Mesenchymal stem cell (in vitro differentiated cells and primary cell): Measurements from ENCODE around the gene BICRA.

Experiments
- DNase-seq: peaks from one replicate; pipeline ENCODE4 v3.0.0-alpha.2; 2013
- H2AFZ ChIP-seq: one replicate; pipeline ENCODE4 v1.6.1; 2013; ENCODE audit warnings: low read depth, mild to moderate bottlenecking, control low read depth, inconsistent platforms, low read length, moderate library complexity
- H2AK5ac ChIP-seq: 2 replicates; pipeline ENCODE4 v1.6.1; 2013; ENCODE audit warnings: low read length, moderate library complexity, mild to moderate bottlenecking, inconsistent platforms; ENCODE audit not compliant: severe bottlenecking
- H2BK120ac ChIP-seq: one replicate; pipeline ENCODE4 v1.6.1; 2013; ENCODE audit warnings: low read depth, mild to moderate bottlenecking, inconsistent platforms, low read length, moderate library complexity
- H2BK12ac ChIP-seq, 2 experiments: one replicate each; pipeline ENCODE4 v1.6.1; 2013; ENCODE audit warnings: inconsistent platforms in 2 of 2, low read length in 2 of 2, mild to moderate bottlenecking in 2 of 2, moderate library complexity in 2 of 2, control low read depth in 1 of 2
- H2BK15ac ChIP-seq: one replicate; pipeline ENCODE4 v1.6.1; 2013; ENCODE audit warnings: mild to moderate bottlenecking, low read depth, inconsistent platforms; ENCODE audit not compliant: poor library complexity, severe bottlenecking
- H2BK5ac ChIP-seq: 2 replicates; pipeline ENCODE4 v1.6.1; 2013; ENCODE audit warnings: low read depth, mild to moderate bottlenecking, low read length, control low read depth, inconsistent platforms; ENCODE audit not compliant: poor library complexity, severe bottlenecking
- H3K14ac ChIP-seq, 2 experiments: one replicate each; pipeline ENCODE4 v1.6.1; 2013; ENCODE audit warnings: inconsistent platforms in 2 of 2, low read length in 2 of 2, control low read depth in 1 of 2, mild to moderate bottlenecking in 1 of 2, moderate library complexity in 1 of 2
- H3K18ac ChIP-seq, 2 experiments: one replicate each; pipeline ENCODE4 v1.6.1; 2013; ENCODE audit warnings: inconsistent platforms in 2 of 2, low read length in 2 of 2, control low read depth in 1 of 2, low read depth in 1 of 2, mild to moderate bottlenecking in 1 of 2
- H3K23ac ChIP-seq, 2 experiments: one replicate each; pipeline ENCODE4 v1.6.1; 2013; ENCODE audit warnings: inconsistent platforms in 2 of 2, low read length in 2 of 2, mild to moderate bottlenecking in 2 of 2, moderate library complexity in 2 of 2, control low read depth in 1 of 2
- H3K27ac ChIP-seq: 2 replicates; pipeline ENCODE4 v1.5.1; 2013; ENCODE audit warnings: mild to moderate bottlenecking, moderate library complexity, low read length, control low read depth, inconsistent platforms; ENCODE audit not compliant: poor library complexity, severe bottlenecking
- H3K27me3 ChIP-seq, 2 experiments: 2 replicates each; pipeline versions ENCODE4 v1.6.1 to v1.7.0; 2013; ENCODE audit warnings: low read length in 2 of 2, mild to moderate bottlenecking in 2 of 2, moderate library complexity in 2 of 2, control low read depth in 1 of 2, inconsistent platforms in 1 of 2; ENCODE audit not compliant: control insufficient read depth in 1 of 2, insufficient read depth in 1 of 2
- H3K36me3 ChIP-seq, 2 experiments: 2 replicates each; pipeline versions ENCODE4 v1.6.1 to v1.7.0; 2013; ENCODE audit warnings: low read length in 2 of 2, control low read depth in 1 of 2, inconsistent platforms in 1 of 2, low read depth in 1 of 2, mild to moderate bottlenecking in 1 of 2; ENCODE audit not compliant: insufficient read depth in 2 of 2, control insufficient read depth in 1 of 2
- H3K4ac ChIP-seq, 2 experiments: one replicate each; pipeline ENCODE4 v1.6.1; 2013; ENCODE audit warnings: inconsistent platforms in 2 of 2, low read length in 2 of 2, mild to moderate bottlenecking in 2 of 2, moderate library complexity in 2 of 2, control low read depth in 1 of 2, low read depth in 1 of 2
- H3K4me1 ChIP-seq: 2 replicates; pipeline ENCODE4 v1.6.1; 2013; ENCODE audit warnings: low read depth, low read length, control low read depth; ENCODE audit not compliant: control insufficient read depth, insufficient read depth
- H3K4me2 ChIP-seq: 2 replicates; pipeline ENCODE4 v1.6.1; 2013; ENCODE audit warnings: low read length, mild to moderate bottlenecking, inconsistent platforms; ENCODE audit not compliant: poor library complexity, severe bottlenecking
- H3K4me3 ChIP-seq, 2 experiments: 2 replicates each; pipeline versions ENCODE4 v1.5.1 to v1.7.0; 2013; ENCODE audit warnings: low read length in 2 of 2, mild to moderate bottlenecking in 2 of 2, control low read depth in 1 of 2, low read depth in 1 of 2; ENCODE audit not compliant: insufficient read depth in 1 of 2
- H3K79me1 ChIP-seq: replicated peaks from 2 replicates; pipeline ENCODE4 v1.6.1; 2013; ENCODE audit warnings: mild to moderate bottlenecking, control low read depth, low read length, inconsistent platforms; ENCODE audit not compliant: poor library complexity, severe bottlenecking
- H3K9ac ChIP-seq: 2 replicates; pipeline ENCODE4 v1.7.0; 2013; ENCODE audit warnings: mild to moderate bottlenecking, low read length, moderate library complexity
- H3K9me3 ChIP-seq: 2 replicates; pipeline ENCODE4 v1.7.0; 2013; ENCODE audit warnings: mild to moderate bottlenecking, low read length; ENCODE audit not compliant: control insufficient read depth
- H4K8ac ChIP-seq: one replicate; pipeline ENCODE4 v1.6.1; 2013; ENCODE audit warnings: inconsistent platforms, mild to moderate bottlenecking, low read length, moderate library complexity
- H4K91ac ChIP-seq: one replicate; pipeline ENCODE4 v1.6.1; 2013; ENCODE audit warnings: mild to moderate bottlenecking, low read length, inconsistent platforms
- WGBS: methylation state at CpG from one replicate; pipeline ENCODE4 v1.1.7; 2013; ENCODE audit warnings: mixed read lengths; 5-methylcytosine and 5-hydroxymethylcytosine counted together

Gene BICRA

GRCh38 chr19:47720669-47721422, 111.9 kb downstream of the BICRA start:
- H3K9me3 ChIP-seq = no peaks in the 10 kb centered on the region
- H2BK12ac ChIP-seq = peak overlapping the region; percentile 61 to 98
- H3K79me1 ChIP-seq = peaks cover 17% of the 10 kb centered on the region
- peaks cover 50 to 57% of the 10 kb centered on the region in 2 experiments for H3K36me3 ChIP-seq
- H2BK15ac ChIP-seq = no peak overlapping the region
- no peak overlapping the region for H2AFZ ChIP-seq
- no peak overlapping the region for H2BK120ac ChIP-seq
- no peak overlapping the region for H3K4me2 ChIP-seq
- H2AK5ac ChIP-seq = peak overlapping the region; percentile 7
- H3K27me3 ChIP-seq = no peaks in the 10 kb centered on the region
- WGBS = 94% methylated on average over 14 of the region's 14 CpGs
- peak; percentile 42 for DNase-seq
- peak overlapping the region; percentile 59 for H4K91ac ChIP-seq
- no peak overlapping the region for H2BK5ac ChIP-seq
- peak overlapping the region; percentile 37 to 42 for H3K4ac ChIP-seq
- peaks cover 47% of the 10 kb centered on the region for H3K4me1 ChIP-seq
- H4K8ac ChIP-seq = peak overlapping the region; percentile 71
- peak overlapping the region in 1 of 2 experiments; percentile 29 for H3K14ac ChIP-seq
- peak overlapping the region; percentile 76 for H3K9ac ChIP-seq
- H3K4me3 ChIP-seq = peak overlapping the region in 1 of 2 experiments; percentile 62
- H3K23ac ChIP-seq = no peak overlapping the region
- peak overlapping the region; percentile 80 to 88 for H3K18ac ChIP-seq
- no peak overlapping the region for H3K27ac ChIP-seq

GRCh38 chr19:47723581-47723940, 114.6 kb downstream of the BICRA start:
- Histone ChIP-seq H4K91ac (no peak overlapping the region), H3K27me3 (no peaks in the 10 kb centered on the region), H3K4ac (no peak overlapping the region), H2BK15ac (no peak overlapping the region), H2BK12ac (no peak overlapping the region), H3K27ac (no peak overlapping the region), H3K23ac (no peak overlapping the region), H4K8ac (no peak overlapping the region), H2AK5ac (no peak overlapping the region), H3K4me1 (peaks cover 39% of the 10 kb centered on the region), H2BK5ac (no peak overlapping the region), H3K79me1 (peaks cover 19% of the 10 kb centered on the region), H3K36me3 (peaks cover 40 to 63% of the 10 kb centered on the region in 2 experiments), H3K9ac (peak overlapping the region; percentile 88), H3K9me3 (no peaks in the 10 kb centered on the region), H3K18ac (no peak overlapping the region), H2AFZ (no peak overlapping the region), H3K4me2 (no peak overlapping the region), H3K14ac (no peak overlapping the region), H3K4me3 (peak overlapping the region in 1 of 2 experiments; percentile 56), H2BK120ac (no peak overlapping the region)
- 17% methylated on average over 7 of the region's 7 CpGs for WGBS
- peak; percentile 94 for DNase-seq

- peak overlapping the region; percentile 67 for H3K9ac ChIP-seq
- H3K9me3 ChIP-seq = no peaks in the 10 kb centered on the region
- H3K4ac ChIP-seq = peak overlapping the region in 1 of 2 experiments; percentile 13
- peaks cover 21% of the 10 kb centered on the region for H3K79me1 ChIP-seq
- H2BK5ac ChIP-seq = no peak overlapping the region
- peak overlapping the region; percentile 66 for H4K91ac ChIP-seq
- peak overlapping the region; percentile 1 for H4K8ac ChIP-seq
- peak overlapping the region; percentile 45 for H2AK5ac ChIP-seq
- H3K14ac ChIP-seq = no peak overlapping the region
- peaks cover 32% of the 10 kb centered on the region for H3K4me1 ChIP-seq
- no peak overlapping the region for H2AFZ ChIP-seq
- DNase-seq = peak; percentile 25
- H3K23ac ChIP-seq = no peak overlapping the region
- H2BK12ac ChIP-seq = no peak overlapping the region
- 95% methylated on average over 48 of the region's 48 CpGs for WGBS
- no peak overlapping the region for H2BK120ac ChIP-seq
- no peak overlapping the region for H3K4me3 ChIP-seq
- H2BK15ac ChIP-seq = no peak overlapping the region
- no peaks in the 10 kb centered on the region for H3K27me3 ChIP-seq
- H3K36me3 ChIP-seq = peaks cover 47 to 71% of the 10 kb centered on the region in 2 experiments
- peak overlapping the region; percentile 38 to 48 for H3K18ac ChIP-seq
- peak overlapping the region; percentile 3 for H3K27ac ChIP-seq
- H3K4me2 ChIP-seq = no peak overlapping the region
These were observed 116.9 kb downstream of the BICRA start for GRCh38 chr19:47725759-47726401.

GRCh38 chr19:47726467-47726866, 117.5 kb downstream of the BICRA start:
- no peak overlapping the region for H2BK15ac ChIP-seq
- H3K36me3 ChIP-seq = peaks cover 50 to 71% of the 10 kb centered on the region in 2 experiments
- no peak overlapping the region for H2BK120ac ChIP-seq
- no peak overlapping the region for H3K4me3 ChIP-seq
- peaks cover 20% of the 10 kb centered on the region for H3K79me1 ChIP-seq
- no peak overlapping the region for H2AK5ac ChIP-seq
- H3K9ac ChIP-seq = peak overlapping the region; percentile 67
- H2AFZ ChIP-seq = no peak overlapping the region
- H4K91ac ChIP-seq = no peak overlapping the region
- H3K4me1 ChIP-seq = peaks cover 30% of the 10 kb centered on the region
- peak; percentile 79 for DNase-seq
- no peaks in the 10 kb centered on the region for H3K27me3 ChIP-seq
- no peak overlapping the region for H2BK5ac ChIP-seq
- no peak overlapping the region for H2BK12ac ChIP-seq
- no peak overlapping the region for H3K4me2 ChIP-seq
- no peak overlapping the region for H4K8ac ChIP-seq
- 42% methylated on average over 4 of the region's 4 CpGs for WGBS
- no peak overlapping the region for H3K14ac ChIP-seq
- peak overlapping the region; percentile 12 for H3K27ac ChIP-seq
- H3K9me3 ChIP-seq = no peaks in the 10 kb centered on the region
- no peak overlapping the region for H3K23ac ChIP-seq
- no peak overlapping the region for H3K4ac ChIP-seq
- H3K18ac ChIP-seq = no peak overlapping the region
